Fibroblast of upper back skin (primary cell): Measurements from ENCODE around the gene CTNND2.

Experiments
- DNase-seq: peaks from one replicate; pipeline ENCODE4 v3.0.0-alpha.2; 2013

CTNND2 gene

DNA sequence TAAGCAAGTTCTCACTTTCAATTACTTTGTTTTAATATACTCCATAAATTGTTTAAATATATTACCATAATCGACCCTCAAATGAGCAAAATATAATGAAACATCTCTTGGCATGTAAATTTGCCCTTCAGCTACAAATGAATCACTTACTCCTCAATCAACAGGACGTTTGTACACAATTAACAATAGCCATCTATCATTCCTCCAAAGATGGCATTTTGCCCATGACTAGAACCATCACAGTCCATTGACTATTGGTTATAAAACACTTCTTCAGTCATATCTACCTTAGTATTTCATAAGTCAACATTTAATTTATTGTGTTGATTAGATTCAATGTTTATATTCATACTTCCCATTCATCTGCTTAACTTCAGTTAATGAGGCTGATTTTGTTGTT lies 127.2 kb downstream of the CTNND2 start:
- no peak for DNase-seq

DNA sequence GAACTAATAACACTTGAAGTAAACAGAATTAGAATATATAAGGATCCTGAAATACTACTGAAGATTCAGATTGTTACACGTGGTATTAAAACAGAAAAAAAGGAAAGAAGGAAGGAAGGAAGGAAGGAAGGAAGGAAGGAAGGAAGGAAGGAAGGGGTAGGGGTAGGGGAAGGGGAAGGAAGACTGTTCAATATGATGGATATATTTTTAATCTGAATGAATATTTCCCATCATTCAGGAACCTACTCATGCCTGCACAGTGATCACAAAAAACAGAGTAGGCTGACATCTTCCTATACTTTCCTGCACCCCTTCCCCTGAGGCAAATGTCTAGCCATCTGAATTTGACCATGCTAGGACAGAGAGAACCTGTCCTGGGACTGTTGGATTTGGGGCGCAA lies 133.9 kb downstream of the CTNND2 start:
- DNase-seq = no peak

DNA sequence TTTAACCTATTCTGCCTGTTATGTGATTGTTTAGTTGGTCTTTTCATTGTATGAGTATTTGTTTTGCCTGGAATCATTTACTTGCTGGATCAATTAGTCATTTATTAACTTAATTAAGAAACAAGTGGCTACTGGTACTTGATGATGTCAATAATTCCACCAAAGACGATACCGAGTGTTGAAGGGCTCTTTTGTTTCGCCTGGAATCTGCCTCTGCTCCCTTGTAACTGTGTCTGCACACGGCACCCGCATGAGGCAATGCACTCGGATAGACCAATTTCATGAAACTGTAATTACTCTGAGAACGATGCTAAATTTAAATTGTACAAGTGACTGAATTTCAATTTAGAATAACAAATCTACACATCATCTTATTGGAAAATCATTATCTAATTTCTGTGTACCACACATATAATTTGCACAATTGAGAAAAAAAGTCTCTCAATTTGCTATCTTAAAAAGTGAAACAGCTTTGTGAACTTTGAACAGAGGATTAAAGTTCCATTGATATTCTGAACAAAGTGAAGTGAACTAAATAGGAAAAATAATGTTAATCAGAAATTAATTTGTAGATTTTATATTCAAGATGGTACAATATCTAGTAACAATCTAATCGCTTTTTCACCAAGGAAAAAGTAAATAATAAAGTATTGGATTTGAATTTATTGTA lies 143.2 kb downstream of the CTNND2 start:
- no peak for DNase-seq

DNA sequence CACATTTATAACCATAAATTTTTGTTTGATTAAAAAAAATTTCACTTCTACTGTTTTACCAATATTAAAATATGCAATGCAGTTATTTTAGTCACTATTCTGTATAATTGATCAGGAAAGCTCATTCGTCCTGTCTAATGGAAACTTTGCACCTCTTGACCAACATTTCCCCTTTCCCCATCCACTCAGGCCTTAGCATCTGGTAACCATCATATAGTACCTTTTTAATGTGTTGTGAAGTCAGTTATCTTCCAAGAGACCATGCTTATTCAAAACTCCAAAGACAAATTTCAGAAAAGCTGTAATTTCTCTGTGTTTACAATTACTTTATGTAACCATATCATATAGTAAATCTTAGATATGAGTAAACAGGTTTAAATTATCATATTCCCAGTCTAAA lies 145.9 kb downstream of the CTNND2 start:
- no peak for DNase-seq

DNA sequence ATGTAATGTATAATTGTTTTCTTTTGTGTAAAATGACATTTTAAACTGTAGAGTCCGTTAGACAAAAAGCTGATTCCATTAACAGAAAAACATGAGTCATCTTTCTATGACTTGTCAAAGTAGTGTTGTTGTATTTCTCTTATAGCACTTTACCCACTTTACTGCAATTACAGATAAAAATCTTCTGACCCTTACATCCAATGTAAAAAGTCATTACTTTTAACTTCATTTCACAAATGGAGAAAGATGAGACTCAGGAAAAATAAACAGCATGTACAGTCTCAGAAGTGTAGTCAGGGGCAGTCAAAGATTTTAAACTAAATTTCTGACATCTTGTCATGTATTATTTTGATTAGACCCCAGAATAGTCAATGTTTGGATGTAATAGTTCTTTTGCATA lies 146.6 kb downstream of the CTNND2 start:
- DNase-seq = no peak

DNA sequence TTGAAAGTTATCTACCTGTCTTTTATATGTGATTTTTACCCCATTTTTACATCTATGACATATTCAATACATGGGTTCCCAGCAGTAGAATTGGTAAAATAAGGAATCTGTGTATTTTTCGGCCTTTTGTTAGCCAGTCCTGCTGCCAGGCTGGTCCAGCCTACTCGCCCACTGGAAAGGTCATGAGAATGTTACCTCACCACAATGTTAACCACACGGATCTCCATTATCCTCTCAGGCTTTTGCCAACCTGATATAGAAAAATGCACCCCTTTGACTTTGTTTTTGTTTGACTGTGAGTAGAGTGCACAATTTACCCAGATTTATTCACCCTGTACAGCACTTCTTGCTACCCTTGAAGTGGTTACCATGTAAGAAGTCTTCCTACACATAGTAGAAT lies 167.2 kb downstream of the CTNND2 start:
- no peak for DNase-seq

DNA sequence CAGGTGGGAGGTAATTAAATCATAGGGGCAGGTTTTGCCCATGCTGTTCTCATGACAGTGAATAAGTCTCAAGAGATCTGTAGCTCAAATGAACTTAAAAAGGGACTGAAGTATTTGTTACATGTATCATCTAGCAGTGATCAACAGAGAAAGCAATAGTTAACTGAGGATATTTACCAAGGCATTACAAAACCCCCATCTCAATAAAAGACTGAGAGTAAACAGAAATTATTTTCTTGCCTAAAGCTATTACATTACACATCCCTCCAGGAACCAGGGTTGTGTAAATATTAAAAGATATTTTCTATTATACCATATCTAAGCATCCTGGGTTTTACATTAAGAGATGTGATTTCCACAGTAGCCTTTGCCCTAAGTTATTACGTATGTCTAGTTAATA lies 169.9 kb downstream of the CTNND2 start:
- DNase-seq = no peak

DNA sequence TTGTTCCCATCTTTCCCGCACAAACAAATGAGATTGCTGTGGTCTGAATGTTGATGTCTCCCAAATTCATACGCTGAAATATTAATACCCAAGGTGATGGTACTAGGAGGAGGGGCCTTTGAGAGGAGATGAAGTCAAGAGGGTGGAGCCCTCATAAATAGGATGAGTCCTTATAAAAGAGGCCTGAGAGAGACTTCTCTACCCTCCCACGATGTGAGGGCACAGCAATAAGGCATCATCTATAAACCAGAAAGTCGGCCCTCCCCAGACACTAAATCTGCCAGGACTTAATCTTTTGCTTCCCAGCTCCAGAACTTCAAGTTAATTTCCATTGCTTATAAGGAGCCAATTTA lies 170.4 kb downstream of the CTNND2 start:
- no peak for DNase-seq

DNA sequence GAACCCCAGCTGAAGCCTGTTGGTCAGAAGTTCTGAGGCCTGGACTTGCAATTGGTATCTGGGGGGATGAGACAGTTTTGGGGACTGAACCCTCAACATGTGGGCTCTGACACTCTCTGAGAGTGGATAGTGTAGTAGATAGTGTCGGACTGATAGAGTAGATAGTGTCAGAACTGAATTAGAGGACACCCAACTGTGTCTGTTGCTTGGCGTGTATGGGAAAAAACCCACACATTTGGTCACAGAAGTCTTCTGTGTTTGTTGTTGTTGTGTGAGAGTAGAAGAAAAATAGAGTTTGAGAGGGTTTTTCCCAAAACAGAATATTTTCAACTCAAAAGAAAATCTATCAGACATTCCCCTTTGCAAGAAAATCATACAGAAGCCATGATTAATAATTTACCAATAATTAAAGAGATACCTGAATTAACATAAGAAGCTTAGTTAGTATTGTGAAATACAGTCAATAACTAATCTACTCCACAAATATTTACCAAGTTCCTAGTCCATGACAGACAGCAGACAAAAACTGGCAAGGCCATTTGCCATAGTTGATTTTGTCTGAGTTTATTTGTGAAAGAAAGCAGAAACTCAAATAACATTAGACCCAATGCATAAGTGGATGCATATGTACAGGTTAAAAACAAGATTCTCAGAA lies 170.9 kb downstream of the CTNND2 start:
- no peak for DNase-seq

DNA sequence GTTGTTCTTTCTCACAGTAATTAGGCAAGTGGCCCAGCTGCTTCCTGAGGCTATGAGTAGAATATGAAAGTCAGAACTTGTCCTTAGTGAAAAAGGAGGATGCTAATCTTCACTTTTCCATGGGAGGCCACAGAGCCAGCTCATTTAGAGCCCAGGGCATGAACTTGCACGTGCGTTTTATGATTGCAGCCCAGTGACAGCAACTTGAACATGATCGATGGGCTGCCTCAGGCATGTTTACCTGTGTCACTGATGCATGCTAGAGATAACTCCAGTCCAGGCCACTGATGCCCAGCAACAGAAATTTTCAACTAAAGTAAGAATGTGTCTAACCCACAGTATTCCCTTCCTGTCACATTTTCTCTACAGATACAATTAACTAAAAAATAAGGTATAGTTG lies 179.3 kb downstream of the CTNND2 start:
- no peak for DNase-seq

DNA sequence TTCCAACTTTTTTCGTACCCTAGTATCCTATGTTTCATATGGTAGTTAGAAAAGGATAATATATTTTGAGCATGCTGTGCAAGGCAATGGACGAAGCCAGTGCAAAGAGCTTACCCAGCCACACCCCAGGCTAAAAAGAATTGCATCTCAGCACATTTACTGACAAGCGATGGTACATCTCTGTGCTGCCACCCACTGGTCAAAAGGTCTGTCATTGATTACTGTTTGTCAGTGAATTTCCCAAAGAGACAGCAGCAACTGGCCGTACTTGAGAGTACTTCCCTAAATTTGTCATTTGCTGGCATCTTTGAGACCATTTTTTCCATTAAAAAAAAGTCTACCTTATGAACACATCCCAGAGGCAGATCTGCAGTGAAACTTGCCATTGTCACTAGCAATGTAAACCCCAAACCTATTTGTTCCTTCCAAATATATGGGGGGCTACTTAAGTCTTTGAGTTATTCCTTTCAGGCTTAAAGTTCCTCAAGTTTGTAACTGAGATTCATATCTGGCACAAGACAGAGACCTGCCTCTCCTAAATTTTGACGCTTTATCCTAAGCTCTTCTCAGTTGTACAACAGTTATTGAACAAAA lies 184.3 kb downstream of the CTNND2 start:
- peak; percentile 8 for DNase-seq

DNA sequence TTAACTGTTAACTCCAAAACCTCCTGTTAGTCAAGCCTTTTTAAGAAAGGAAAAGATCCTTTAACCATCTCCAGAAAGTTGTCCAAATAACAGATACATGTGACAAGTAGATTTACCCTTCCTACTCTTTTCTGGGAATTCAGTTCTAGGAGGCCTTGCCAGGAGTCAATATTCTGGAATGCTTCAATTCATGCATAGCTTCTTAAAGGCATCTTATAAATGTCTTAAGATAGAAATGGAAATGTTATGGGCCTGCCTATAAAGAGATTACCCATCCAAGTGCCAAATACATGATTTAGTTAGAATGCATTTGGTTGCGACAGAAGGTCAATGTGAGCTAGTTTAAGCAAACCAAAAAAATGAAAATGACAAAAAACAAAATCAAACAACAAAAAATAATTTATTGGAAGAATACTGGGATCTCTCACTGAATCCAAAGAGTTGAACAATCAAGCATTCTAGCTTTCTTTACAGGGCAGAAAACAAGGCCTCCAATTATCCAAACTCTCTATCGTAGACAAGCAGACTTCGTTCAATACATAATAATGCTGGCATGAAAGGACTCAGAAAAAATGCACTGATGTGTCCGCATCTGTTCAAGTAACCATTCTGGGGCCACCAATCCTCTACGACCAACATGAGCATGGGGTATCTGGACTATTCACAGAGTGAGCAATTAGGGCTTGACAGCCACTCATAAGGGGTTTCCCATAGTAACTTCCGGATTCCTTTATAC lies 188.6 kb downstream of the CTNND2 start:
- no peak for DNase-seq

DNA sequence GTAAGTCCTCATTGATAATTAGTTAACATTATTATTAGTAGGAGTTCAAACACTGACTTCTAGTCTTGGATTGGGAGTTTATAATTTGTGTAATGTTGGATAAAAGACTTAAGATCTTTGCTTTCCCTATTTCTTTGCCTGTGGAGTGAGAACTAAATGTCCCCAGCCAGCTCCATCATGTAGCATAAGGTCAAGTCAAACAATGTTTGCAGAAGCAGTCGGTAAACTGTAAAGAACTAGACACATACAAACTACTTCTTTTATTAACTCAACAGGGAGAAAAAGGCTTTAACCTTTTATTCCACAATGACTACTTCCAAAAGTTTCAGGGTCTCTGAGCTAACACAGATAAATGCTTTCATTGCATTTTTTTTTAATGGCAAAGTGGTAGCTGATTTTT lies 192.3 kb downstream of the CTNND2 start:
- DNase-seq = no peak

DNA sequence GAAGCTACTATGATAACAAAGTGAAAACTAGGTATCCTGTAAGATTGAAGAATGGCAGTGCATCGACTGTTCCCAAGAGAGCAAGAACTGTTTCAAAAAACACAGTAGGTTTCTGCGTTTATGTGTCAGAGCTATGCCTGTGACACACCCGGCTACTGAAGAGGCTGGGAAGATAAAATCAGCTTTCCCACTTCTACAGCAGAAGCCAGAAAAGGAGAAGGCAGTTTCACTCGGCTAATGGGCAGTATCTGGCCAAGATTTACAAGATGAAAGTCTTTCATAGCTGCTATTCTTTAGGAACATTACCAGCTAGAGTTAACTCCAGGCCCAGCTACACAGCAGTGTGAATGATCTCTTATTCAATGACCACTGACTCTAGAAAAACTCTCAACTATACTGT lies 195.2 kb downstream of the CTNND2 start:
- DNase-seq = no peak

DNA sequence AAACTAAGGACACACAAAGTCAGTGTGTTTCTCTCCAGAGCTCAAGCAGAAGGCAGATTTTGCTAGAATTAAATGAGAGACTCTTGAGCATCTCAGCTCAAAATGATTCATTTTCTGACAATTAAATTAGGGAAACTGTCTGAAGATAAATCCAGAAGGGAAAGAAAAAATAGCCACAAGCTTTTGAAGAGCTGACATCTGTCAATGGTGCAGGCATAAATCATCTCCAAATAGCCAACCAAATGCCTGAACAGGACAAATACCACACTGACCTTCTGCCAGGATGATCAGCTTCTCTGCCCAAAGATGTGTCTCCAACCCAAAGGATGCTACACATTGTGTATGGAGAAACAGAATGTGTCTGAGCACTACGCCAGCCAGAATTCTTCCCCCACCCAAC lies 199.3 kb downstream of the CTNND2 start:
- DNase-seq = no peak

DNA sequence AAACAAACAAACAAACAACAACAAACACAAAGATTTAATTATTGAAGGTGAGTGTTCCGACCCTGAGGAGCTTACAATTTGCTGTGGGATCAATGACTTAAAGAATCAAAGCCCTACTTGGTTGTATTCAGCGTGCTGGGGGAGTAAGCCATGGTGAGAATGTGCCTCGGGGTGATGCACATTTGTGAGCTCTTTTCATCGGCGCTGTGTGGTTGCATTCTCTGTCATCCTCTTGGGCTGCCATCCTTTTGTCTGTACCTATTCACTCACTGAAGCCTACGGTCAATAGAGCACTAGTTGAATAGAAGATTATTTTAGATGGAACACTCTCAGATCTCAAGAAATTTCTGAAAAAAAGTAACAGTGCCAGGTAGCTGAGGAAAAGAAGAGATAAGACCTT lies 203.9 kb downstream of the CTNND2 start:
- DNase-seq = no peak

DNA sequence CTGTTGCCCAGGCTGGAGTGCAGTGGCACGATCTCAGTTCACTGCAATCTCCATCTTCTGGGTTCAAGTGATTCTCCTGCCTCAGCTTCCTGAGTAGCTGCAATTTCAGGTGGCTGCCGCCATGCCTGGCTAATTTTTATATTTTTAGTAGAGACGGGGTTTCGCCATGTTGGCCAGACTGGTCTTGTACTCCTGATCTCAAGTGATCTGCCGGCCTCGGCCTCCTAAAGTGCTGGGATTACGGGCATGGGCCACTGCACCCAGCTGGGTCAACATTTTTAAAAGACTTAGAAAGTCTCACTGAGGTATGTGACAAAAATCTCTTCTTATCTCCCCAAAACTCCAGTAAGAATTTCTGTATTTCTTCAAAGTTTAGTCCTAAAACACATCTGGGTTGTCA lies 211.6 kb downstream of the CTNND2 start:
- no peak for DNase-seq

DNA sequence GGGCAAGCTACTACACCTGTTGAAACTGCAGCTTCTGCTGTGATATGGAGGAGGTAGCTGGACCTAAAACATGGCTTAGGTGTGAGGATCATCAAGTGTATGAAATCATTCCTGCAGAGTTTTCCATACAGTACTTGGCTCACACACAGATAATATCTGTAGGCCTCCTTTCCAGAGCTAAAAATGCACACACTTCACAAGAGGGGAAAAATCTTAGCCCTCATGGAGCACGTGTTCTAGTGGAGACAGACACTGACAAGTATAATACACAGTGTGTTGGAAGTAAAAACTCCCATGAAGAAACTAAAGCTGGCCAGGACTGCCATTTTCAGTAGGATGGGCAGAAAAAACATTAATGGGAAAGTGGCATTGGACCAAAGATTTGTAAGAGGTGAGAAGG lies 216.7 kb downstream of the CTNND2 start:
- DNase-seq = no peak

DNA sequence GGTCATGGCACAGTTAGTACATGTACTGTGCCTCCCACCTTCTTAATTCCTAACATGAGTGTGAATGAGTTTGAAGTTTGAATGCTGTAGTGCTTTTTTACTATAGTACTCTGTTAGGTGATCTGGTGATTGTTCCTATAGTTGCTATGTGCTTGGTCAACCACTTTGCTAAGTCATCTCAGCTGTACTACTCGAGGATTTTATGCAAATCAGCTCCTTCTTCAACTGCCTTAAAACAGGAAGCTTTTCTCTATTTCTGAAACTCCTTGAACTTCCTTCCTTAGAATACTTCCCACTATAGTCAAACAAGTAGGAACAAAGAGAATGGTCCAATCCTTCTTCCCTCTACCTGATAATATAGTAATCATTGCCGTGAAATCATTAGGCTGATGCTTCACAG lies 219.6 kb downstream of the CTNND2 start:
- DNase-seq = no peak

DNA sequence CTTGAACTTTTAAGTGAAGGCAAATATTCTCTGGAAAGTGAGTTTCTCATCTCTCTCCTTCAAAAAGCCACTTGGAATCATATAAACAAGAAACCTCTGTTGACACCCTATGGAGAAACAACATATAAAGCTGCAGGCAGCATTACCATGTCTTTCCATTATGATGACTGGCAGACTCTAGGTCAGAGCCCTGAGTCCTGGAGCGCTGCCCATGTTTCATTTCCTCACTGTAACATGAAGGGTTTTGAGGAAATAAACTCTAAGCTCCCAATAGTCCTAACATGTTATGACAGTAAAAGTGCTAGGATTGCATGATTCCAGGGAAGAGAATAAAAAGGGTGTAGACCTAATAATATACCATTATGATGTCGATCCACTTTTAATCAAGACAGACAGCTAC lies 220.6 kb downstream of the CTNND2 start:
- no peak for DNase-seq

DNA sequence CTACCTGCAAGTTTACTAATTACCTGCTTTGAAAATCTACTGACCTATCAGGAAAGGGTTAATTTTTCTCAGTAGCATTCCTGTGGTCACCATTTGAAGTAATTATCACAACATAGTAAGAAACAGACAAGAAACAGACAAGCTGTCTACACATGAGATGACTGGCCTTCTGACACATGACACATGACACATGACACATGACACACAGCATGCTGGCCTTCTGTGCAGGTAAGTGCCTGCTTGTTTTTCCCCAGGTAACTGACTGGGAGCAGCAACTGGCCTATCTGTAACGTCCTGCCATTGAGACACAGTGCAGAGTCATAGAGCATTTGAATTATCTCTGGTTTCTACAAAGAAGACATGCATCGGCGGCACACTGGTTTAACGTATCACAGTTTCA lies 222.4 kb downstream of the CTNND2 start:
- no peak for DNase-seq

DNA sequence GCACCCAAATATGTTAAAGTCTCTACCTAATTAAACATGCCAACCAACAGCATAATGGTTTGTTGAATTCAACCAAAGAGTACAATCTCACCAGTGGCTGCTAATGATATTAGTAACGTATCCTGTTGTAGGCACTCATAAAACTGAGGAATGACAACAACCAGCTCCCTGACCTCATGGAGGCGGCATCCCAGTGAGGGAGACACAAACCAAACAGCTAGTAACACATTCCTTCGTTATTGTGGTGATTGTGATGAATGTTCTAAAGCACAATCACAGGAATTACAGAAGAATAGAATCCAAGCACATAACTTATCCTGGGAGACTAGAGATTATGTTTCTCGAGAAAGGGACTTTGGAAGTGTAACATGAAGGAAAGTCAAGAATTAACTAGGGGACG lies 224.6 kb downstream of the CTNND2 start:
- no peak for DNase-seq

DNA sequence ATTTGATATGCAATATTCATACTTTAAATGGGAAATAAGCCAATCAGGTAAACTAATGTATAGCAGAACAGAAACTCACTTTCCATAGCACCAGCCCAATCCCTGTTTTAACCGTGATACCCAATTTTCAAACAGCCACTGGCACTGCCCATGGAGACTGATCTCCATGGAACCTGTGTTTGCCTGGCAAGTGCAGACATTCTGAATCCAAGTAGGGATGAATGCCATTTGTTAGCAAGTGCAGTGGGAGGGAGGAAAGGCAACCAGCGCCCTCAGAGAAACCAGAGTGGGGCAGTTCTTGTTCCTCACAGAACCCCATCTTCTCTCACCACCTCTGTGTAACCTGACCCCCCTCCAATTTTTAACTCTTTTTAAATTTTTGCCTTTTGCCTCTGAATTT lies 229.1 kb downstream of the CTNND2 start:
- no peak for DNase-seq

DNA sequence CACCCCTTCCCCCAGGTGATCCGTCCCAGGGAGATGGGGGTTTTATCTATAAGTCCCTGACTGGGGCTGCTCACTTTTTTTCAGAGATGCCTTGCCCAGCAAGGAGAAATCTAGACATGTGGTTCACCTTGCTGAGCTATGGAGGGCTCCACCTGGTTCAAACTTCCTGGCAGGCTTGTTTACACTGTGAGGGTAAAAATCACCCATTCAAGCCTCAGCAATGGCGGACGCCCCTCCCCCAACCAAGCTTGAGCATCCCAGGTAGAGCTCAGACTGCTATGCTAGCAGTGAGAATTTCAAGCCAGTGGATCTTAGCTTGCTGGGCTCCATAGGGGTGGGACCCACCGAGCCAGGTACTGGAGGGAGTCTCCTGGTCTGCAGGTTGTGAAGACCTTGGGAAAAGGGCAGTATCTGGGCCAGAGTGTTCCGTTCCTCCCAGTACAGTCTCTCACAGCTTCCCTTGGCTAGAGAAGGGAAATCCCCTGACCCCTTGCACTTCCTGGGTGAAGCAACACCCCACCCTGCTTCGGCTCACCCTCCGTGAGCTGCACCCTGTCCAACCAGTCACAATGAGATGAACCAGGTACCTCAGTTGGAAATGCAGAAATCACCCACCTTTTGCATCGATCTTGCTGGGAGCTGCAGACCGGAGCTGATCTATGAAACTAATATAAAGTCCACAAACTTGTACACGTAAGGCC lies 231.7 kb downstream of the CTNND2 start:
- DNase-seq = no peak
